ENCODE results near the gene DLX4. TPM values are rescaled to one million over a fixed set of nuclear protein-coding genes. Genes with fewer than 3 reads are reported as not detected.

DLX4 gene
- total RNA-seq, 1 experiment from 2014 or later, result not detected

DNA sequence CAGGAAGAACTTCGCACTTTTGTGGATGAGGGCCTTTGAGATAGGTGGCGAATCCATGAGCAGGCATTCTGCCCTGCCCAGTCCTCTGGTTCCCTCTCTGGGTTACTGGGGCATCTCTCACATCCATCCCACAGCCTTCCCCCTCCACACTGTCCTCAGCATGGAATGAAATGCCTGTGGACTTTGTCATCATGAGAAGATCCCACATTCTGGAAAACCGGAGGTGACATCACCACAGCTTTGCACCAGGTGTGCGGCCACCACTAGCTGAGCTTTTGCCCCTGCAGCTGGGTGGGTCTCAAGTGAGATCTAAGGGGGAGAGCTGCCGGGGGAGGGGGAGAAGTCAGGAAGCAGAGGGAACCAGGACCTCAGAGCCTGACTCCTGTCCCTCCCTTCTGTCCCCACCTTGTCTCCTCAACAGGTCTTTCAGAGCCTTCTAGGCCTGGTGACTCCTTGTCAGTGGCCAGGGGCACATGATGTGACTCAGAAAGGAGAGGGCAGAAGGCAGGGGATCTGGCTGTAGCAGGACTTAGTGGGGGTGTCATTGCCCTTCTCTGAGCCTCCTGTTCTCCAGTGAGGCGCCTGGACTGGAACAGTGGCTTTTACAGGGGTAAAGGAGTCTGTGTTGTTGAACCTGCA, 40.0 kb upstream of the DLX4 start:
- no peak for DNase-seq
- Histone ChIP-seq H3K9me3 (ENCODE audit: low read length) (no peaks in the 10 kb centered on the region), H2AFZ (ENCODE audit: low read length) (no peak overlapping the region), H3K4me1 (ENCODE audit: low read length) (no peaks in the 10 kb centered on the region), H4K20me1 (ENCODE audit: insufficient read depth, low read depth, low read length) (no peaks in the 10 kb centered on the region), H3K4me3 (ENCODE audit: low read length) (no peak overlapping the region), H3K27me3 (ENCODE audit: low read length) (no peaks in the 10 kb centered on the region), H3K9me2 (replicated peaks; ENCODE audit: insufficient read depth, low read length) (no peaks in the 10 kb centered on the region), H3K9ac (ENCODE audit: low read length) (no peak overlapping the region), H3K27ac (ENCODE audit: low read length) (no peak overlapping the region), H3K4me2 (ENCODE audit: low read depth, low read length, poor library complexity, severe bottlenecking) (no peak overlapping the region), H3K36me3 (ENCODE audit: insufficient read depth, low read length) (no peaks in the 10 kb centered on the region), H3K79me2 (ENCODE audit: low read length) (no peaks in the 10 kb centered on the region)

DNA sequence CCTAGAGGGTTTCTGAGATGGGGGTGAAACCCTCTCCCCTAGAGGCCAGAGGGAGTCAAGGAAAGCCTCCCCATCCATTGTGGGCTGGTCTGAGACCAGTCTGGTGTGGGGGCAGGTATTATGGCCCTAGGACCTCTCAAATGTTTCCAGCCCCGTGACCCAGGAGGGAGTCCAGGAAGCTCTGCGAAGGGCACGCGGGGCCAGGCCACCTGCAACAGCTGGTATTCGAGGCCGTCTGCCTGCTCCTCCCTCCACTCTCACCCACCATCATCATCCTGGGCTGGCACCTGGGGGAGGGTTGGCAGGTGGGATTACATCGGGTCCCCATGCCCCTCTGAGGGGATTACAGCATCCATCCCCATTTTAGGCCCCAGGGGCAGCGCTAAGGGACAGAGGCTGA, 38.1 kb upstream of the DLX4 start:
- no peak for DNase-seq
- Histone ChIP-seq H3K27me3 (ENCODE audit: low read length) (no peaks in the 10 kb centered on the region), H3K79me2 (ENCODE audit: low read length) (no peaks in the 10 kb centered on the region), H3K9me2 (replicated peaks; ENCODE audit: insufficient read depth, low read length) (no peaks in the 10 kb centered on the region), H3K9ac (ENCODE audit: low read length) (no peak overlapping the region), H4K20me1 (ENCODE audit: insufficient read depth, low read depth, low read length) (no peaks in the 10 kb centered on the region), H3K4me1 (ENCODE audit: low read length) (no peaks in the 10 kb centered on the region), H3K9me3 (ENCODE audit: low read length) (no peaks in the 10 kb centered on the region), H3K4me2 (ENCODE audit: low read depth, low read length, poor library complexity, severe bottlenecking) (no peak overlapping the region), H3K4me3 (ENCODE audit: low read length) (no peak overlapping the region), H3K36me3 (ENCODE audit: insufficient read depth, low read length) (no peaks in the 10 kb centered on the region), H2AFZ (ENCODE audit: low read length) (no peak overlapping the region), H3K27ac (ENCODE audit: low read length) (no peak overlapping the region)

DNA sequence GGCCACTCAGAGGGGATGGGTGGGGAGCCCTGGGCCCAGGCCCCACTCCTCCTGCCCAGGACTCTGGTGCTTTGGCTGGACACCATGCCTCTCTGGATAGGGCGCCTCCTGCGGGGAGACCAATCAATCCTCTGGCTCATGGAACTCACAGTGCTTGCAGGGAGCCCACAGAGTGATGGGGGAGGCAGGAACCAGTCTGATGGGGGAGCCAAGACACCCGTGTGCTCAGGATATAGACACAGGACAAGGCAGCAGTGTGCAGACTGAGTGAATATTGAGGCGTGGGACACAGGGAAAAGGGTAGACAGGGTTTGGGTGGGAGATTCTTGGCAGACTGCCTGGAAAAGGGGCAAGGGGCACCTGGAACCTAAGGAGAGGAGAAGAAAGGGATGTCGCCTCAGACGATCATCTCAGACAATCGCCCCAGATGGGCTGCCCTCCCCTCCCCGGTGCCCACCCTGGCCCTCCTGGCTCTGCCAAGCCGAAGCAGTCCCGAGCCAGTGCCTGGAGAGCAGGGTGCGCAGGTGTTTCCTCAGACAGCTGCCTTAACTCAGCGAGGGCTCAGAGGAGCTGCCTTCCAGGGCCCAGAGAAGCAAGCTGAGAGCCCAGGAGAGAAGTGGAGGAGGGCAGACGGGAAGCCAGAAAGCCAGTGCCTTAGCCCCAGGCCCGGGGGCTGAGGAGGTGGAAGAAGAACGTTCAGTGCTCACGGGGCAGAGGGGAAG, 37.4 kb upstream of the DLX4 start:
- no peaks in the 10 kb centered on the region for H3K27me3 ChIP-seq (ENCODE audit: low read length)
- no peak overlapping the region for H3K9ac ChIP-seq (ENCODE audit: low read length)
- no peaks in the 10 kb centered on the region for H3K4me1 ChIP-seq (ENCODE audit: low read length)

DNA sequence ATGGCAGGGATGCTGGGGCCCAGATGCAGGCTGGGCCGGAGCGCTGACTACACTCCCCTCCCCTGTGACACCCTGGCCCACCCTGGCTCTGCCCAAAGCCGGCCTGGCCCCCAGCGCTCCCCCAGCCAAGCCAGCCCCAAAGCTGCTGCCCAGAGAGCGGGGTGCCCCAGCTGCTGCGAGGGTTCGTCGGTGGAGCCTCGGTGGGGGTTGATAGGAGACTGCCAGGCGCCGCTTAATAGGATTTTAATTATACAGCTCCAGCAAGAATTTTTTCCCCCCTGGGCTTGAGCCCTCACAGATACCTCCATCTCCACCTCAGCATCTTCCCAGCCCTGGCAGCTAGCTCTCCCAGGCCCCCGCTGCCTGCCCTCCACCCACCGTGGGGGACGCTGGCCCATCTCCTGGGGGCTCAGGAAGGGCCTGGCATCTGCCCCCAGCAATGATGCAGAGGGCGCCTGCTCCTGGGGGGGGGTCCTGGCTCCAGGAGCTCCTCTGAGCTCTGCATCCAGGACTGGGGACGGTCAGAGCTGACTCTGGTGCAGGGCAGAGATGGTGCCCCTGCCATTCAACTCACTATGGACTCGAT, 36.8 kb upstream of the DLX4 start:
- no peak overlapping the region for H3K9ac ChIP-seq (ENCODE audit: low read length)
- no peaks in the 10 kb centered on the region for H3K9me3 ChIP-seq (ENCODE audit: low read length)
- H2AFZ ChIP-seq (ENCODE audit: low read length), result no peak overlapping the region
- no peak overlapping the region for H3K27ac ChIP-seq (ENCODE audit: low read length)
- no peaks in the 10 kb centered on the region for H3K27me3 ChIP-seq (ENCODE audit: low read length)
- no peak for DNase-seq
- no peaks in the 10 kb centered on the region for H3K9me2 ChIP-seq (replicated peaks; ENCODE audit: insufficient read depth, low read length)
- H3K4me3 ChIP-seq (ENCODE audit: low read length), result no peak overlapping the region
- H3K4me1 ChIP-seq (ENCODE audit: low read length), result no peaks in the 10 kb centered on the region
- H4K20me1 ChIP-seq (ENCODE audit: insufficient read depth, low read depth, low read length), result no peaks in the 10 kb centered on the region
- H3K4me2 ChIP-seq (ENCODE audit: low read depth, low read length, poor library complexity, severe bottlenecking), result no peak overlapping the region
- H3K36me3 ChIP-seq (ENCODE audit: insufficient read depth, low read length), result no peaks in the 10 kb centered on the region
- H3K79me2 ChIP-seq (ENCODE audit: low read length), result no peaks in the 10 kb centered on the region

More for the DNA sequence above, 37.4 kb upstream of the DLX4 start:
- Histone ChIP-seq H4K20me1 (ENCODE audit: insufficient read depth, low read depth, low read length) (no peaks in the 10 kb centered on the region), H2AFZ (ENCODE audit: low read length) (no peak overlapping the region), H3K27ac (ENCODE audit: low read length) (no peak overlapping the region), H3K36me3 (ENCODE audit: insufficient read depth, low read length) (no peaks in the 10 kb centered on the region), H3K4me3 (ENCODE audit: low read length) (no peak overlapping the region), H3K4me2 (ENCODE audit: low read depth, low read length, poor library complexity, severe bottlenecking) (no peak overlapping the region), H3K79me2 (ENCODE audit: low read length) (no peaks in the 10 kb centered on the region), H3K9me3 (ENCODE audit: low read length) (no peaks in the 10 kb centered on the region), H3K9me2 (replicated peaks; ENCODE audit: insufficient read depth, low read length) (no peaks in the 10 kb centered on the region)
- no peak for DNase-seq

DNA sequence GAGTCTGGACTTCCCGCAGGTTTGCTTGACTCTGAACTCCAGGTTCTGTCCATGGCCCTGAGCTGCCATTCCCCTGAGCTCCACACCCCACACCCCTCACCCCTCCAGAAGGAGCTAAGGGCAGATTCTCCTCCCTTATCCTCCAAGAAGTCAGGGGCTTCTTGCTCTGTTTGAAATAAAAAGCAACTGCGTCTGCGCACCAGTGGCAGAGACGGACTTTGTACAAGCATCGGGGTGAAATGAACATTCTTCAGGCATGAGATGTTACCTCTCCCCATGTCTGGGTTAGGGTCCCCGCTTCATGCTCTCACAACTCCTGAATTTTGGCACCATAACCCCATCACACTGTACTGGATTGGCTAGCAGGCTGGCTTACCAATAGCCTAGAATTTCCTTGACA, 36.1 kb upstream of the DLX4 start:
- Histone ChIP-seq H3K4me3 (ENCODE audit: low read length) (no peak overlapping the region), H3K36me3 (ENCODE audit: insufficient read depth, low read length) (no peaks in the 10 kb centered on the region), H3K9me2 (replicated peaks; ENCODE audit: insufficient read depth, low read length) (no peaks in the 10 kb centered on the region), H3K27ac (ENCODE audit: low read length) (no peak overlapping the region), H3K4me1 (ENCODE audit: low read length) (no peaks in the 10 kb centered on the region), H3K27me3 (ENCODE audit: low read length) (no peaks in the 10 kb centered on the region), H2AFZ (ENCODE audit: low read length) (no peak overlapping the region), H3K4me2 (ENCODE audit: low read depth, low read length, poor library complexity, severe bottlenecking) (no peak overlapping the region), H3K9me3 (ENCODE audit: low read length) (no peaks in the 10 kb centered on the region), H3K9ac (ENCODE audit: low read length) (no peak overlapping the region), H4K20me1 (ENCODE audit: insufficient read depth, low read depth, low read length) (no peaks in the 10 kb centered on the region), H3K79me2 (ENCODE audit: low read length) (no peaks in the 10 kb centered on the region)
- no peak for DNase-seq

DNA sequence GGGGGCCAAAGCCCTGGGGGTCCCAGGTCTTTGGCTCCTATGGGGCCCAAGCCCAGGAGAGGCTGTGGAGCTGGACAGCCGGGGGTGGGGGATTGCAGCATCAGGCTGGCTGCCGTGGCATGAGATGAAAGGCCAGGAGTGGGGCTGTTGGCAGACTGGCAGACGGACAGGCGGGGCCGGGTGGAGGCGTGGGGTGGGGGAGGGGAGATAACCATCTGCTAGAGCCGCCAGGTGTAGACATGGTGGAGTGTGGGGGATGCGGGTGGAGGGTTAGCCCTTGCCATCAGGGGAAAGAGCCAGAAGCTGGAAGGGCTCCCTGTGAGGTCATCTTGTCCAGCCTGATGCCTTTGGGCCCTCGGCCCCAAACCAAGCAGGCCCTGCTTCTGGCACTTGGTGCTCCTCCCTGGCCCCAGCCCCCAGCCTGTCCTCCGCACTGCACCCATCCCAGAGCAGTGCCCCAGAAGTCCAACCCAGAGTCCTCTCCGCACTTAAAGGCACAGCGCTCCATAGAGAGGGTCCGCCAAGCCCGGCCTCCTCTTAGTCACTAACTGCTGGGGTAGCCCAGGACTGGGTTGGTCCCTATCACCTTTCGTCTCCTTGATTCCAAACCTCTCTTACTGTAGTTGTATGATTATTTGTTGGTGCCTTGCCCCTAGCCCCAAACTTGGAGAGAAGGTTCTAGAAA, 33.3 kb upstream of the DLX4 start:
- no peak for DNase-seq

DNA sequence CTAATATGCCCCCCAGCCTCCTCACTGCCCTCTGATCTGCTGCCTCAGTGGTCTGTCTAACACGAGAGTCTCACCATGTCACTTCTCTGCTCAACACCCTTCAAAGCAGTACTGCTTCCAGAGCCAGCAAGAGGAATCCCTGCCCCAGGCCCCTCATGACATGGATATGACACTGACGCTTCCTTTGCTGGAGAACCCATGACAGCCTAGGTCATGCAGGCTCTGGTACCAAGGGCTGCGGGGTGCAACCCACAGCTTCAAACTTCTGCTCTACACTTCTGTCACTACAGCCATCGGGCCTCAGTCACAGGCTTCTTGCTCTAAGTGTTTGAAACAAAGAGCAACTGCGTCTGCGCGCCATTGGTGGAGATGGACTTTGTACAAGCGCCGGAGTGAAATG, 32.6 kb upstream of the DLX4 start:
- no peaks in the 10 kb centered on the region for H3K4me1 ChIP-seq (ENCODE audit: low read length)
- no peak overlapping the region for H2AFZ ChIP-seq (ENCODE audit: low read length)
- no peaks in the 10 kb centered on the region for H3K27me3 ChIP-seq (ENCODE audit: low read length)
- H3K9me3 ChIP-seq (ENCODE audit: low read length), result no peaks in the 10 kb centered on the region
- no peaks in the 10 kb centered on the region for H3K9me2 ChIP-seq (replicated peaks; ENCODE audit: insufficient read depth, low read length)
- no peak overlapping the region for H3K9ac ChIP-seq (ENCODE audit: low read length)
- no peaks in the 10 kb centered on the region for H3K36me3 ChIP-seq (ENCODE audit: insufficient read depth, low read length)
- DNase-seq, result no peak
- no peaks in the 10 kb centered on the region for H3K79me2 ChIP-seq (ENCODE audit: low read length)
- H4K20me1 ChIP-seq (ENCODE audit: insufficient read depth, low read depth, low read length), result no peaks in the 10 kb centered on the region
- no peak overlapping the region for H3K4me3 ChIP-seq (ENCODE audit: low read length)
- no peak overlapping the region for H3K27ac ChIP-seq (ENCODE audit: low read length)
- no peak overlapping the region for H3K4me2 ChIP-seq (ENCODE audit: low read depth, low read length, poor library complexity, severe bottlenecking)

More for the DNA sequence above, 33.3 kb upstream of the DLX4 start:
- Histone ChIP-seq H3K9ac (ENCODE audit: low read length) (no peak overlapping the region), H3K4me3 (ENCODE audit: low read length) (no peak overlapping the region), H3K4me1 (ENCODE audit: low read length) (no peaks in the 10 kb centered on the region), H3K9me3 (ENCODE audit: low read length) (no peaks in the 10 kb centered on the region), H3K27me3 (ENCODE audit: low read length) (no peaks in the 10 kb centered on the region), H3K36me3 (ENCODE audit: insufficient read depth, low read length) (no peaks in the 10 kb centered on the region), H2AFZ (ENCODE audit: low read length) (no peak overlapping the region), H3K27ac (ENCODE audit: low read length) (no peak overlapping the region), H3K9me2 (replicated peaks; ENCODE audit: insufficient read depth, low read length) (no peaks in the 10 kb centered on the region), H3K79me2 (ENCODE audit: low read length) (no peaks in the 10 kb centered on the region), H4K20me1 (ENCODE audit: insufficient read depth, low read depth, low read length) (no peaks in the 10 kb centered on the region), H3K4me2 (ENCODE audit: low read depth, low read length, poor library complexity, severe bottlenecking) (no peak overlapping the region)

DNA sequence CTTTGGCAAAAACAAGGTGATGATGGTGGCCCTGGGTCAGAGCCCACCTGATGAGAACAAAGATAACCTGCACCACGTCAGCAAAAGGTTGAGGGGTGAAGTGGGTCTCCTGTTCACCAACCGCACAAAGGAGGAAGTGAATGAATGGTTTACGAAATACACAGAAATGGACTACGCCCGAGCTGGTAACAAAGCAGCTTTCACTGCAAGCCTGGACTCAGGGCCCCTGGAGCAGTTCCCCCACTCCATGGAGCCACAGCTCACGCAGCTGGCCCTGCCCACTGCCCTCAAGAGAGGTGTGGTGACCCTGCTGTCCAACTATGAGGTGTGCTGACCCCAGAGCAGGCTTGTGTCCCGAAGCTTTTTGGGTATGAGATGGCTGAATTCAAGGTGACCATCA, 29.7 kb upstream of the DLX4 start:
- H4K20me1 ChIP-seq (ENCODE audit: insufficient read depth, low read depth, low read length), result no peaks in the 10 kb centered on the region
- H2AFZ ChIP-seq (ENCODE audit: low read length), result no peak overlapping the region
- no peaks in the 10 kb centered on the region for H3K79me2 ChIP-seq (ENCODE audit: low read length)
- no peak for DNase-seq
- no peaks in the 10 kb centered on the region for H3K9me2 ChIP-seq (replicated peaks; ENCODE audit: insufficient read depth, low read length)
- H3K27ac ChIP-seq (ENCODE audit: low read length), result no peak overlapping the region
- H3K36me3 ChIP-seq (ENCODE audit: insufficient read depth, low read length), result no peaks in the 10 kb centered on the region
- no peak overlapping the region for H3K9ac ChIP-seq (ENCODE audit: low read length)
- no peaks in the 10 kb centered on the region for H3K9me3 ChIP-seq (ENCODE audit: low read length)
- H3K4me3 ChIP-seq (ENCODE audit: low read length), result no peak overlapping the region
- H3K4me1 ChIP-seq (ENCODE audit: low read length), result no peaks in the 10 kb centered on the region
- no peaks in the 10 kb centered on the region for H3K27me3 ChIP-seq (ENCODE audit: low read length)
- H3K4me2 ChIP-seq (ENCODE audit: low read depth, low read length, poor library complexity, severe bottlenecking), result no peak overlapping the region

All from Karpas-422 (cell line).